Neural progenitor cell (in vitro differentiated cells): ENCODE measurements around the gene MOCS2.

ENCODE experiments used
- EZH2 ChIP-seq: fragments of 200-600 bp; sonication (generic); IDR thresholded peaks from 2 replicates; pipeline ENCODE4 v1.6.1; 2017; ENCODE audit warnings: antibody characterized with exemption, mild to moderate bottlenecking, moderate library complexity
- EZH2phosphoT487 ChIP-seq: fragments of 200-600 bp; sonication (generic); IDR thresholded peaks from 2 replicates; pipeline ENCODE4 v1.6.1; 2017; ENCODE audit warnings: antibody characterized with exemption
- TF ChIP-seq, protein P1 (sequence below): fragments of 200-600 bp; sonication (generic); IDR thresholded peaks from 2 replicates; pipeline ENCODE4 v1.5.1; 2017; ENCODE audit warnings: antibody characterized with exemption, mild to moderate bottlenecking

DNA sequence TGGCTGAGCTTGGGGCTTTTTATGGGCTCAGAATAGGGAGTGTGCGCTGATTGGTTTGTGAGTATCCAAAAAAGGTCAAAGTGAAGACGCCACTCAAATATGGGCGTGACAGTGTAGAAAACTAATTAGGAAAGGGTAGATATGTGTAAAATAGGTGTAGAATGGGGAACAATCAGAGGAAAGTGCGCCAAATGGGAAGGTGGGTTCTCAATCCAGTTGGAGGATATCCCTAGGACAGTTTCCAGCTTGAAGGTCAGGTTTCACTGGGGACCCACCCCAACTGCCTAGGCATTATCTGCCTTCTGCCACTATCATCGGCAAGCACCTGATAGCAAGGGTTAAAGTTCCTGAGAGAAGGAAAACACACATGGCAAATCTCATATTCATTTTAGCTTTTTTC, 9.3 kb upstream of the MOCS2 start:
- TF ChIP-seq, protein P1, sequence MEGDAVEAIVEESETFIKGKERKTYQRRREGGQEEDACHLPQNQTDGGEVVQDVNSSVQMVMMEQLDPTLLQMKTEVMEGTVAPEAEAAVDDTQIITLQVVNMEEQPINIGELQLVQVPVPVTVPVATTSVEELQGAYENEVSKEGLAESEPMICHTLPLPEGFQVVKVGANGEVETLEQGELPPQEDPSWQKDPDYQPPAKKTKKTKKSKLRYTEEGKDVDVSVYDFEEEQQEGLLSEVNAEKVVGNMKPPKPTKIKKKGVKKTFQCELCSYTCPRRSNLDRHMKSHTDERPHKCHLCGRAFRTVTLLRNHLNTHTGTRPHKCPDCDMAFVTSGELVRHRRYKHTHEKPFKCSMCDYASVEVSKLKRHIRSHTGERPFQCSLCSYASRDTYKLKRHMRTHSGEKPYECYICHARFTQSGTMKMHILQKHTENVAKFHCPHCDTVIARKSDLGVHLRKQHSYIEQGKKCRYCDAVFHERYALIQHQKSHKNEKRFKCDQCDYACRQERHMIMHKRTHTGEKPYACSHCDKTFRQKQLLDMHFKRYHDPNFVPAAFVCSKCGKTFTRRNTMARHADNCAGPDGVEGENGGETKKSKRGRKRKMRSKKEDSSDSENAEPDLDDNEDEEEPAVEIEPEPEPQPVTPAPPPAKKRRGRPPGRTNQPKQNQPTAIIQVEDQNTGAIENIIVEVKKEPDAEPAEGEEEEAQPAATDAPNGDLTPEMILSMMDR = no peak
- no peak for TF ChIP-seq EZH2phosphoT487
- TF ChIP-seq EZH2 = no peak
